HepG2 (cell line): Measurements from ENCODE around the gene RAB33B.

Experiments used
- DBP ChIP-seq: sonication (generic); formaldehyde crosslinking; IDR thresholded peaks from 2 replicates; pipeline ENCODE4 v1.4.0; 2020; ENCODE audit warnings: missing genetic modification reagents; ENCODE audit errors: not compliant biosample characterization
- PHF8 ChIP-seq: sonication (generic); formaldehyde crosslinking; IDR thresholded peaks from 2 replicates; pipeline ENCODE4 v1.5.0; 2020; ENCODE audit warnings: missing genetic modification reagents
- RAD21 ChIP-seq: fragments of 450-650 bp; formaldehyde crosslinking; IDR thresholded peaks from 2 replicates; pipeline ENCODE4 v1.5.0; 2020; ENCODE audit warnings: mild to moderate bottlenecking
- SMC3 ChIP-seq: IDR thresholded peaks from 2 replicates; pipeline ENCODE4 v1.6.1; 2011; ENCODE audit warnings: low read length, improper control_type of control experiment
- STAG1 ChIP-seq: sonication (generic); formaldehyde crosslinking; IDR thresholded peaks from 2 replicates; pipeline ENCODE4 v1.4.0; 2020; ENCODE audit warnings: missing genetic modification reagents
- ZBTB40 ChIP-seq, 2 experiments: fragments of 450-650 bp in 1 of 2; sonication (generic) in 1 of 2; formaldehyde crosslinking in 1 of 2; IDR thresholded peaks; 2 replicates each; pipeline versions ENCODE4 v1.6.1 to v1.8.0; 2016 to 2022; ENCODE audit warnings: antibody characterized with exemption in 1 of 2, mild to moderate bottlenecking in 1 of 2, missing genetic modification reagents in 1 of 2
- ZFP37 ChIP-seq: sonication (generic); formaldehyde crosslinking; IDR thresholded peaks from 2 replicates; pipeline ENCODE4 v1.4.0; 2020; ENCODE audit warnings: missing genetic modification reagents, borderline replicate concordance
- ZNF10 ChIP-seq: sonication (generic); formaldehyde crosslinking; IDR thresholded peaks from 2 replicates; pipeline ENCODE4 v1.4.0; 2020; ENCODE audit warnings: mild to moderate bottlenecking, low read depth, missing genetic modification reagents, borderline replicate concordance
- ZNF101 ChIP-seq: sonication (generic); formaldehyde crosslinking; IDR thresholded peaks from 2 replicates; pipeline ENCODE4 v1.4.0; 2020; ENCODE audit warnings: mild to moderate bottlenecking, low read depth, missing genetic modification reagents, borderline replicate concordance
- ZNF138 ChIP-seq: sonication (generic); formaldehyde crosslinking; IDR thresholded peaks from 2 replicates; pipeline ENCODE4 v1.5.0; 2020; ENCODE audit warnings: mild to moderate bottlenecking, low read depth, missing genetic modification reagents
- ZNF605 ChIP-seq: sonication (generic); formaldehyde crosslinking; IDR thresholded peaks from 2 replicates; pipeline ENCODE4 v1.8.0; 2022; ENCODE audit warnings: mild to moderate bottlenecking, missing genetic modification reagents
- TF ChIP-seq, protein P1 (sequence below): sonication (generic); formaldehyde crosslinking; IDR thresholded peaks from 2 replicates; pipeline ENCODE4 v1.5.0; 2020; ENCODE audit warnings: mild to moderate bottlenecking, missing genetic modification reagents, moderate library complexity
- TF ChIP-seq, protein P2 (sequence below): sonication (generic); formaldehyde crosslinking; IDR thresholded peaks from 2 replicates; pipeline ENCODE4 v1.4.0; 2020; ENCODE audit warnings: missing genetic modification reagents
- TF ChIP-seq, protein P3 (sequence below): sonication (generic); formaldehyde crosslinking; IDR thresholded peaks from 2 replicates; pipeline ENCODE4 v1.5.0; 2020; ENCODE audit warnings: mild to moderate bottlenecking, missing genetic modification reagents, borderline replicate concordance

GRCh38 chr4:139492429-139492828 lies 38.5 kb downstream of the RAB33B start:
- TF ChIP-seq, protein P1, sequence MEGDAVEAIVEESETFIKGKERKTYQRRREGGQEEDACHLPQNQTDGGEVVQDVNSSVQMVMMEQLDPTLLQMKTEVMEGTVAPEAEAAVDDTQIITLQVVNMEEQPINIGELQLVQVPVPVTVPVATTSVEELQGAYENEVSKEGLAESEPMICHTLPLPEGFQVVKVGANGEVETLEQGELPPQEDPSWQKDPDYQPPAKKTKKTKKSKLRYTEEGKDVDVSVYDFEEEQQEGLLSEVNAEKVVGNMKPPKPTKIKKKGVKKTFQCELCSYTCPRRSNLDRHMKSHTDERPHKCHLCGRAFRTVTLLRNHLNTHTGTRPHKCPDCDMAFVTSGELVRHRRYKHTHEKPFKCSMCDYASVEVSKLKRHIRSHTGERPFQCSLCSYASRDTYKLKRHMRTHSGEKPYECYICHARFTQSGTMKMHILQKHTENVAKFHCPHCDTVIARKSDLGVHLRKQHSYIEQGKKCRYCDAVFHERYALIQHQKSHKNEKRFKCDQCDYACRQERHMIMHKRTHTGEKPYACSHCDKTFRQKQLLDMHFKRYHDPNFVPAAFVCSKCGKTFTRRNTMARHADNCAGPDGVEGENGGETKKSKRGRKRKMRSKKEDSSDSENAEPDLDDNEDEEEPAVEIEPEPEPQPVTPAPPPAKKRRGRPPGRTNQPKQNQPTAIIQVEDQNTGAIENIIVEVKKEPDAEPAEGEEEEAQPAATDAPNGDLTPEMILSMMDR (CRISPR knock-in tag) = no peak
- TF ChIP-seq ZNF605 (no peak), RAD21 (CRISPR knock-in tag) (no peak), ZBTB40 (IDR thresholded peaks at IDR 0.05) (no peak), ZBTB40 (CRISPR knock-in tag; IDR thresholded peaks at IDR 0.05) (no peak), SMC3 (no peak), STAG1 (CRISPR knock-in tag) (no peak), ZNF101 (no peak), ZNF10 (no peak), PHF8 (CRISPR knock-in tag) (no peak), ZNF138 (no peak), DBP (CRISPR knock-in tag) (no peak), ZFP37 (CRISPR knock-in tag) (no peak)
- TF ChIP-seq, protein P2, sequence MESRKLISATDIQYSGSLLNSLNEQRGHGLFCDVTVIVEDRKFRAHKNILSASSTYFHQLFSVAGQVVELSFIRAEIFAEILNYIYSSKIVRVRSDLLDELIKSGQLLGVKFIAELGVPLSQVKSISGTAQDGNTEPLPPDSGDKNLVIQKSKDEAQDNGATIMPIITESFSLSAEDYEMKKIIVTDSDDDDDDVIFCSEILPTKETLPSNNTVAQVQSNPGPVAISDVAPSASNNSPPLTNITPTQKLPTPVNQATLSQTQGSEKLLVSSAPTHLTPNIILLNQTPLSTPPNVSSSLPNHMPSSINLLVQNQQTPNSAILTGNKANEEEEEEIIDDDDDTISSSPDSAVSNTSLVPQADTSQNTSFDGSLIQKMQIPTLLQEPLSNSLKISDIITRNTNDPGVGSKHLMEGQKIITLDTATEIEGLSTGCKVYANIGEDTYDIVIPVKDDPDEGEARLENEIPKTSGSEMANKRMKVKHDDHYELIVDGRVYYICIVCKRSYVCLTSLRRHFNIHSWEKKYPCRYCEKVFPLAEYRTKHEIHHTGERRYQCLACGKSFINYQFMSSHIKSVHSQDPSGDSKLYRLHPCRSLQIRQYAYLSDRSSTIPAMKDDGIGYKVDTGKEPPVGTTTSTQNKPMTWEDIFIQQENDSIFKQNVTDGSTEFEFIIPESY (CRISPR knock-in tag) = no peak
- TF ChIP-seq, protein P3, sequence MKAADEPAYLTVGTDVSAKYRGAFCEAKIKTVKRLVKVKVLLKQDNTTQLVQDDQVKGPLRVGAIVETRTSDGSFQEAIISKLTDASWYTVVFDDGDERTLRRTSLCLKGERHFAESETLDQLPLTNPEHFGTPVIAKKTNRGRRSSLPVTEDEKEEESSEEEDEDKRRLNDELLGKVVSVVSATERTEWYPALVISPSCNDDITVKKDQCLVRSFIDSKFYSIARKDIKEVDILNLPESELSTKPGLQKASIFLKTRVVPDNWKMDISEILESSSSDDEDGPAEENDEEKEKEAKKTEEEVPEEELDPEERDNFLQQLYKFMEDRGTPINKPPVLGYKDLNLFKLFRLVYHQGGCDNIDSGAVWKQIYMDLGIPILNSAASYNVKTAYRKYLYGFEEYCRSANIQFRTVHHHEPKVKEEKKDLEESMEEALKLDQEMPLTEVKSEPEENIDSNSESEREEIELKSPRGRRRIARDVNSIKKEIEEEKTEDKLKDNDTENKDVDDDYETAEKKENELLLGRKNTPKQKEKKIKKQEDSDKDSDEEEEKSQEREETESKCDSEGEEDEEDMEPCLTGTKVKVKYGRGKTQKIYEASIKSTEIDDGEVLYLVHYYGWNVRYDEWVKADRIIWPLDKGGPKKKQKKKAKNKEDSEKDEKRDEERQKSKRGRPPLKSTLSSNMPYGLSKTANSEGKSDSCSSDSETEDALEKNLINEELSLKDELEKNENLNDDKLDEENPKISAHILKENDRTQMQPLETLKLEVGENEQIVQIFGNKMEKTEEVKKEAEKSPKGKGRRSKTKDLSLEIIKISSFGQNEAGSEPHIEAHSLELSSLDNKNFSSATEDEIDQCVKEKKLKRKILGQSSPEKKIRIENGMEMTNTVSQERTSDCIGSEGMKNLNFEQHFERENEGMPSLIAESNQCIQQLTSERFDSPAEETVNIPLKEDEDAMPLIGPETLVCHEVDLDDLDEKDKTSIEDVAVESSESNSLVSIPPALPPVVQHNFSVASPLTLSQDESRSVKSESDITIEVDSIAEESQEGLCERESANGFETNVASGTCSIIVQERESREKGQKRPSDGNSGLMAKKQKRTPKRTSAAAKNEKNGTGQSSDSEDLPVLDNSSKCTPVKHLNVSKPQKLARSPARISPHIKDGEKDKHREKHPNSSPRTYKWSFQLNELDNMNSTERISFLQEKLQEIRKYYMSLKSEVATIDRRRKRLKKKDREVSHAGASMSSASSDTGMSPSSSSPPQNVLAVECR = no peak
